ENCODE data around the gene RFC1. TPM values are rescaled to one million over a fixed set of nuclear protein-coding genes. Genes with fewer than 3 reads are reported as not detected.

The RFC1 gene
- total and polyA plus RNA-seq, 2 of the 4 experiments (the other 2 are of a cell fraction) = 18.4 to 49.3 TPM

DNA sequence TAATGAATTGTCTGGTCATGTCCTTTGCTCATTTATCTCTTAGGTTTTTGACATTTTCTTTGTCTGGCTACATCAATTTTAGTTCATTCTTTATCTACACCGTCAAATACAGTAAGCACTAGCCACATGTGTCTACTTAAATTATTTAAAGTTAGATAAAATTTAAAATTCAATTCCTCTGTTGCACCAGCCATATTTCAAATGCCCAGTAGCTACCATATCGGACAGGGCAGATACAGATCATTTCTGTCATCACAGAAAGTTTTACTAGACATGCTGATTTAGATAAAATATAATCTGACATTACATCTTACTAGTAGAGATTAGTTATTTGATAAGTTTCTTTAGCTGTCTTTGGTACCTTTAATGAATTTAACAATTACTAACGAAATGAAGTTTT is 122.7 kb downstream of the RFC1 start:
- H2BK5ac ChIP-seq (ENCODE audit: low read depth, low read length, poor library complexity, severe bottlenecking) = no peak overlapping the region
- no peaks in the 10 kb centered on the region for H3K9me3 ChIP-seq (ENCODE audit: control insufficient read depth, insufficient read depth, low read length)
- H2AFZ ChIP-seq (replicated peaks; ENCODE audit: low read length, poor library complexity) = no peak overlapping the region
- H3K27ac ChIP-seq (ENCODE audit: insufficient read depth, low read length) = no peak overlapping the region
- no peak overlapping the region for H4K8ac ChIP-seq (ENCODE audit: low read depth in 2 of 2, low read length in 2 of 2)
- no peaks in the 10 kb centered on the region for H3K27me3 ChIP-seq (ENCODE audit: control insufficient read depth, insufficient read depth, low read length)
- no peak overlapping the region for H3K14ac ChIP-seq (replicated peaks; ENCODE audit: low read depth, low read length)
- no peaks in the 10 kb centered on the region for H4K20me1 ChIP-seq (ENCODE audit: insufficient read depth, low read length)
- no peak overlapping the region for H2AK5ac ChIP-seq (ENCODE audit: low read depth, low read length)
- no peaks in the 10 kb centered on the region for H3K4me1 ChIP-seq (ENCODE audit: control insufficient read depth, insufficient read depth, low read length)
- no CpG with 5 or more reads among the region's 3 CpGs for WGBS, 2 experiments (ENCODE audit: extremely low coverage in 2 of 2, insufficient read length in 1 of 2)
- H3K9me1 ChIP-seq (ENCODE audit: insufficient read depth, low read length) = no peaks in the 10 kb centered on the region
- H3K4ac ChIP-seq (ENCODE audit: low read depth, low read length) = no peak overlapping the region
- dilution Hi-C loops (cut with HindIII; ENCODE audit: low sequenced_read_pairs, unreplicated experiment) = no loop called here
- peaks cover 8% of the 10 kb centered on the region; the same call in 1 of the 2 replicates for H3K36me3 ChIP-seq (ENCODE audit: control insufficient read depth, insufficient read depth, low read length)
- DNase-seq = no peak
- H2BK15ac ChIP-seq (ENCODE audit: low read depth, low read length) = no peak overlapping the region
- no peak for ATAC-seq (ENCODE audit: low read depth)
- no peak overlapping the region for H2AK9ac ChIP-seq (replicated peaks; ENCODE audit: low read depth, low read length, poor library complexity)
- no peak overlapping the region for H2BK120ac ChIP-seq (ENCODE audit: low read depth, low read length)
- in situ Hi-C loops (cut with MboI; ENCODE audit: low sequenced_read_pairs) = no loop called here
- H3K4me2 ChIP-seq (ENCODE audit: low read depth, low read length) = no peak overlapping the region
- no TSS peak for BruUV-seq (replicated peaks)
- H3K79me1 ChIP-seq (ENCODE audit: low read depth in 1 of 2, low read length in 2 of 2) = no peaks in the 10 kb centered on the region
- no peak overlapping the region for H4K5ac ChIP-seq (ENCODE audit: low read depth, low read length)
- ChIA-PET POLR2A (ENCODE audit: unreplicated experiment) (no interaction called here), CTCF (no interaction called here)
- TF ChIP-seq RAD21 (IDR thresholded peaks at IDR 0.05; ENCODE audit: low read length) (no peak), FOS (IDR thresholded peaks at IDR 0.05; ENCODE audit: low read depth, low read length) (no peak), MAZ (IDR thresholded peaks at IDR 0.05; ENCODE audit: borderline replicate concordance, low read depth, low read length) (no peak), RFX5 (IDR thresholded peaks at IDR 0.05; ENCODE audit: low read depth, low read length) (no peak), NFE2L2 (IDR thresholded peaks at IDR 0.05; ENCODE audit: low read depth, low read length) (no peak), SMC3 (IDR thresholded peaks at IDR 0.05; ENCODE audit: low read depth, low read length) (no peak), CHD1 (IDR thresholded peaks at IDR 0.05; ENCODE audit: low read depth, low read length) (no peak), MXI1 (IDR thresholded peaks at IDR 0.05; ENCODE audit: borderline replicate concordance, low read depth, low read length) (no peak), POLR2A (IDR thresholded peaks at IDR 0.05; ENCODE audit: low read depth, low read length) (no peak), CEBPB (IDR thresholded peaks at IDR 0.05; ENCODE audit: low read depth, low read length) (no peak), RCOR1 (IDR thresholded peaks at IDR 0.05; ENCODE audit: insufficient replicate concordance, low read length) (no peak)
- TF ChIP-seq, protein P1, sequence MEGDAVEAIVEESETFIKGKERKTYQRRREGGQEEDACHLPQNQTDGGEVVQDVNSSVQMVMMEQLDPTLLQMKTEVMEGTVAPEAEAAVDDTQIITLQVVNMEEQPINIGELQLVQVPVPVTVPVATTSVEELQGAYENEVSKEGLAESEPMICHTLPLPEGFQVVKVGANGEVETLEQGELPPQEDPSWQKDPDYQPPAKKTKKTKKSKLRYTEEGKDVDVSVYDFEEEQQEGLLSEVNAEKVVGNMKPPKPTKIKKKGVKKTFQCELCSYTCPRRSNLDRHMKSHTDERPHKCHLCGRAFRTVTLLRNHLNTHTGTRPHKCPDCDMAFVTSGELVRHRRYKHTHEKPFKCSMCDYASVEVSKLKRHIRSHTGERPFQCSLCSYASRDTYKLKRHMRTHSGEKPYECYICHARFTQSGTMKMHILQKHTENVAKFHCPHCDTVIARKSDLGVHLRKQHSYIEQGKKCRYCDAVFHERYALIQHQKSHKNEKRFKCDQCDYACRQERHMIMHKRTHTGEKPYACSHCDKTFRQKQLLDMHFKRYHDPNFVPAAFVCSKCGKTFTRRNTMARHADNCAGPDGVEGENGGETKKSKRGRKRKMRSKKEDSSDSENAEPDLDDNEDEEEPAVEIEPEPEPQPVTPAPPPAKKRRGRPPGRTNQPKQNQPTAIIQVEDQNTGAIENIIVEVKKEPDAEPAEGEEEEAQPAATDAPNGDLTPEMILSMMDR (conservative IDR thresholded peaks at IDR 0.05; ENCODE audit: low read depth, low read length) = no peak
- TF ChIP-seq, protein P2, sequence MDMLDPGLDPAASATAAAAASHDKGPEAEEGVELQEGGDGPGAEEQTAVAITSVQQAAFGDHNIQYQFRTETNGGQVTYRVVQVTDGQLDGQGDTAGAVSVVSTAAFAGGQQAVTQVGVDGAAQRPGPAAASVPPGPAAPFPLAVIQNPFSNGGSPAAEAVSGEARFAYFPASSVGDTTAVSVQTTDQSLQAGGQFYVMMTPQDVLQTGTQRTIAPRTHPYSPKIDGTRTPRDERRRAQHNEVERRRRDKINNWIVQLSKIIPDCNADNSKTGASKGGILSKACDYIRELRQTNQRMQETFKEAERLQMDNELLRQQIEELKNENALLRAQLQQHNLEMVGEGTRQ (IDR thresholded peaks at IDR 0.05; ENCODE audit: low read depth, low read length) = no peak
- TF ChIP-seq, protein P3, sequence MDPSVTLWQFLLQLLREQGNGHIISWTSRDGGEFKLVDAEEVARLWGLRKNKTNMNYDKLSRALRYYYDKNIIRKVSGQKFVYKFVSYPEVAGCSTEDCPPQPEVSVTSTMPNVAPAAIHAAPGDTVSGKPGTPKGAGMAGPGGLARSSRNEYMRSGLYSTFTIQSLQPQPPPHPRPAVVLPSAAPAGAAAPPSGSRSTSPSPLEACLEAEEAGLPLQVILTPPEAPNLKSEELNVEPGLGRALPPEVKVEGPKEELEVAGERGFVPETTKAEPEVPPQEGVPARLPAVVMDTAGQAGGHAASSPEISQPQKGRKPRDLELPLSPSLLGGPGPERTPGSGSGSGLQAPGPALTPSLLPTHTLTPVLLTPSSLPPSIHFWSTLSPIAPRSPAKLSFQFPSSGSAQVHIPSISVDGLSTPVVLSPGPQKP (IDR thresholded peaks at IDR 0.05; ENCODE audit: borderline replicate concordance, low read depth, low read length) = no peak
- no peak overlapping the region for H3K4me3 ChIP-seq (ENCODE audit: insufficient read depth, low read depth, low read length)
- no peak overlapping the region for H2BK20ac ChIP-seq (ENCODE audit: low read depth, low read length)
- no peak overlapping the region for H3K9ac ChIP-seq (ENCODE audit: low read depth, low read length)
- intact Hi-C loops (cut with micrococcal nuclease) = no loop called here
- H4K91ac ChIP-seq (ENCODE audit: insufficient read depth, low read depth, low read length) = no peak overlapping the region
- no peak overlapping the region for H3K23ac ChIP-seq (ENCODE audit: low read depth, low read length)
- no peak overlapping the region for H3K56ac ChIP-seq (ENCODE audit: extremely low read depth, insufficient read depth, low read length)
- H3K18ac ChIP-seq (ENCODE audit: low read depth, low read length) = no peak overlapping the region

Data from IMR-90 (cell line).